IPS-15b (cell line): ENCODE results near the gene GTPBP6.
A peak's percentile ranks its signal among the peaks of the same experiment; 100 is the strongest.
"Not testable (repeated sequence)": the region's sequence is repeated elsewhere in the genome, so short reads cannot be mapped to it uniquely, and the experiment has no call there.

Source experiments
- H3K27me3 ChIP-seq: one replicate; pipeline ENCODE4 v1.6.1; 2013; ENCODE audit warnings: low read length; ENCODE audit not compliant: control insufficient read depth, insufficient read depth
- H3K36me3 ChIP-seq: one replicate; pipeline ENCODE4 v1.6.1; 2013; ENCODE audit warnings: low read length; ENCODE audit not compliant: control insufficient read depth, insufficient read depth
- H3K4me1 ChIP-seq: one replicate; pipeline ENCODE4 v1.6.1; 2013; ENCODE audit warnings: mild to moderate bottlenecking, low read length; ENCODE audit not compliant: control insufficient read depth, insufficient read depth
- H3K4me3 ChIP-seq: one replicate; pipeline ENCODE4 v1.5.1; 2013; ENCODE audit warnings: low read depth, low read length
- H3K9ac ChIP-seq: one replicate; pipeline ENCODE4 v1.6.1; 2013; ENCODE audit warnings: low read depth, mild to moderate bottlenecking, low read length
- H3K9me3 ChIP-seq: one replicate; pipeline ENCODE4 v1.6.1; 2013; ENCODE audit warnings: mild to moderate bottlenecking, low read length; ENCODE audit not compliant: control insufficient read depth, insufficient read depth

The GTPBP6 gene

DNA sequence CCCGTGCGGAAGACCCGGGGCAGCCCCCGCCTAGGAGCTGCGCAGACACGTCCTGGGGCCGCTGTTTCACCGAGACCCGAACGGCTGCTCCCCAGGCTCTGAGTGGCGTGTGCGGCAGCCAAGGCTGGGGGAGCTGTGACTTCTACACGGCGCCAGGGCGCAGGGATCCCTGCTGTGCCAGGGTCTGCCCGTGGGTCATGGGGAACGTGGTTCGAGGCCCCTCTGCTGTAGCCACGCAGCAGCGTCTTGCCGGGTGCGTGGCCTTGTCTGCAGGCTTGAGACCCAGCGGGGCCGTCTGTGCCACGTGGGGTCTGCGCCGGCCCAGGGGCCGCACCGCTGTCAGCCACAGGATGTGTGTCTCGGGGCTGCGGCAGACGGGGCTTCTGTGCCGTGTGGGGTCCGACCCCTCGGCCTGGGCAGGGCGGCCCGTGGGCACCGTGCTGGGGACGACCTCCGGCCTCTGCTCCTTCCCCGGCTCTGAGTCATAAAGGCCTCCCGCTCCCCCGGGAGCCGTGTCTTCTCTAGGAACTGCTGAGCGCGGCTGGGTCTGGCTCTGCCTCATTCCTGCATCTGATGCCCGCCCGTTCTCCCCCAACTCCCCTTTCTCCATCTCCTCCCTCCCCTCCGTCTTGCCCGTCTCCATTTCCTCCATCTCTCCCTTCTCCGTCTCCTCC is 12.7 kb upstream of the GTPBP6 start:
- no peaks in the 10 kb centered on the region for H3K27me3 ChIP-seq
- no peaks in the 10 kb centered on the region for H3K9me3 ChIP-seq
- H3K9ac ChIP-seq, result no peak overlapping the region
- H3K4me1 ChIP-seq, result no peaks in the 10 kb centered on the region
- no peak overlapping the region for H3K4me3 ChIP-seq
- H3K36me3 ChIP-seq, result peaks cover 20% of the 10 kb centered on the region

DNA sequence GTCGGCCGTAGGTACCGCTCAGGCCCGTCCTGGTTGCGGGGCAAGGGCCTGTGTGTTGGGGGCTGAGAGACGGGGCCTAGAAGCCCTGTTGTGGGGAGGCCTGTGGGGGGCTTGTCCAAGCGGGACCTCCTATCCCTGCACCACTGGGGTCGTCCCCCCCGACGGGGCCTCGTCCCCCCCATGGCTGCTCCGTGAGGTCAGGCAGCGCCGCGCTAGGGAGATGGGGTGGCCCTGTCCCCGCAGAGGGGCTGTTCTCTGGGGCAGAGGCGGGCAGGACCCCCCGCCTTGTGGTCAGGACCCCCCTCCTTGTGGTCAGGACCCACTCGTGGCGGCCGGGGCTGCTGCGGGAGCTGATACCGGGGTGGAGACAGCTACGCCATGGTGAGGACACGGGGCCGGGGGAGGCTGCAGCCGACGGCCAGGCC is 12.1 kb upstream of the GTPBP6 start:
- Histone ChIP-seq H3K36me3 (peaks cover 20% of the 10 kb centered on the region), H3K9ac (no peak overlapping the region), H3K4me3 (no peak overlapping the region), H3K4me1 (no peaks in the 10 kb centered on the region), H3K27me3 (no peaks in the 10 kb centered on the region), H3K9me3 (no peaks in the 10 kb centered on the region)

DNA sequence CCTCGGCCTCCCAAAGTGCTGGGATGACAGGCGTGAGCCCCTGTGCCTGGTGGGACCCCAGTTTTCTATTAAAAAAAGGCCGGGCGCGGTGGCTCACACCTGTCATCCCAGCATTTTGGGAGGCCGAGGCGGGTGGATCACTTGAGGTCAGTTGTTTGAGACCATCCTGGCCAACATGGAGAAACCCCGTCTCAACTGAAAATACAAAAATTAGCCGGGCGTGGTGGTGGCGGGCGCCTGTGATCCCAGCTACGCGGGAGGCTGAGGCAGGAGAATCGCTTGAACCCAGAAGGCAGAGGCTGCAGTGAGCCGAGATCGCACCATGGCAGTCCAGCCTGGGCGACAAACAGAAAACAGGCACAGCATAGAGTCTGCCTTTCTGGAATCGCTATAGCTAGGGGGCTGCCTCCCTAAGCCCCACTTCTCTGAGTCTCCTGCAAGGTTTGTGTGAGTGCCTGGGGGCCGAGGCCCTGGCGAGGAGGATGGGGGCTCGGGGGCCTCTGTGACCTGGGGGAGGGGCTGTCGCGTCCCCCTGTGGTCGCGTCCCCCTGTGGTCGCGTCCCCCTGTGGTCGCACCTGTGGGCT is 11.6 kb upstream of the GTPBP6 start:
- H3K9me3 ChIP-seq, H3K4me1 ChIP-seq, H3K27me3 ChIP-seq, H3K4me3 ChIP-seq, H3K9ac ChIP-seq: not testable (repeated sequence)
- H3K36me3 ChIP-seq, result peaks cover 20% of the 10 kb centered on the region

DNA sequence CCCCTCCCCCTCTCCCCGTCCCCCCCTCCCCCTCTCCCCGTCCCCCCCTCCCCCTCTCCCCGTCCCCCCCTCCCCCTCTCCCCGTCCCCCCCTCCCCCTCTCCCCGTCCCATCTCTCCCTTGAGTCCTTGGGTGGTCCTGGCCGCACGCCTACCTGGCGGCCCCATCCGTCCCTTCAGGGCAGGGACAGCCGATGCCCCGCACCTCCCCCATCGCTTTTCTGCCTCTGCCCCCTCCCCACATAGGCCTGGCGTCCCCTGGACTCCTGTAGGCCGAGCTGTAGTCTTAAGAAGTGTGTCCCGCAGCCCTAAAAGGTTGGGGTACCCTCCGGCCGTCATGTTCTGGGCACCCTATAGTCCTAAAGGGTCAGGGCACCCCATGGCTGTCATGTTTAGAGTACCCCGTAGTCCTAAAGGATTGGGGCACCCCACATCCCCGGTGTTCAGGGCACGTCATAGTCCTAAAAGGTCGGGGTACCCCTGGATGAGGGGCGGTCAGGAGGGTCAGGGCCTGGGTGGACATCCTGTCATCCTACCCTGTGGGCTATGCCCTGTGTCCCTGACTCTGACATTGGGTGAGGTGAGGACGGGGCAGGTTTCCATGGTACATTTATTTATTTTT is 10.8 kb upstream of the GTPBP6 start:
- Histone ChIP-seq H3K27me3 (no peaks in the 10 kb centered on the region), H3K9me3 (no peaks in the 10 kb centered on the region), H3K4me1 (no peaks in the 10 kb centered on the region), H3K36me3 (peaks cover 14% of the 10 kb centered on the region), H3K9ac (no peak overlapping the region), H3K4me3 (no peak overlapping the region)

DNA sequence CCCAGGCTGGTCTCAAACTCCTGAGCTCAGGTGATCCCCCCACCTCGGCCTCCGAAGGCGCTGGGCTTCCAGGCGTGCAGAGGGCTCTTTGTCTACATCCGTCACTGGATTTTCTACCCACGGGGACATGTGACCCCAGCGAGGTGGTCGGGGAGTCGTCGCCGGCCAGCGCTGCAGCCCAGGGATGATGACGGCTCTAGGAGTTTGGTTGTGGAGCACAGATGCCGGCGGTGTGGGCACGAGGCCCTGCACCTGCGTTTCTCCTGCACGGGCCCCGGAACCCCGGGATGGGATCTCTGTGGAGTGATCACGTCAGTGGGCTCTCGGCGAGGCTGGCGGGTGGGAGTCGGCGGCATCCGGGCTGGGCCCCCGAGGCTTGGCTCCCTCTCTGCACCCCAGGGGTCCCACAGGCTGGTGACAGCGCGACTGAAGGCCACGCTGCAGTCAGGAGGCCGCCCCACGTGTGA is 9.1 kb upstream of the GTPBP6 start:
- Histone ChIP-seq H3K27me3 (no peaks in the 10 kb centered on the region), H3K9me3 (no peaks in the 10 kb centered on the region), H3K36me3 (no peaks in the 10 kb centered on the region), H3K4me3 (no peak overlapping the region), H3K9ac (no peak overlapping the region), H3K4me1 (no peaks in the 10 kb centered on the region)

DNA sequence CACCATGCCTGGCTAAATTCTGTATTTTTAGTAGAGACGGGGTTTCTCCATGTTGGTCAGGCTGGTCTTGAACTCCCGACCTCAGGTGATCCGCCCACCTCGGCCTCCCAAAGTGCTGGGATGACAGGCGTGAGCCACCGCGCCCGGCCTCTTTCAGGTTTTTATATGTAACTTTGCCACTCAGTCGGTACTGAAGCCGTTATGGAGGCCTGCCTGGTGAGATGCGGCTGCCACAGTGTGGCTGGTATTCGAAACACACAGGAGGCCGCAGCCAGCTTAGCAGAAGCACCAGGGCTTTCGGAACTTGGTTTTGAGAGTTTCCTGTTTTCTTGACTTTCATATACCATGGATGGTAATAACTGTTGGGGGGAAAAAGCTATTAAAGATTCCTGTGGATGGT is 6.1 kb upstream of the GTPBP6 start:
- not testable (repeated sequence) for H3K4me1 ChIP-seq

DNA sequence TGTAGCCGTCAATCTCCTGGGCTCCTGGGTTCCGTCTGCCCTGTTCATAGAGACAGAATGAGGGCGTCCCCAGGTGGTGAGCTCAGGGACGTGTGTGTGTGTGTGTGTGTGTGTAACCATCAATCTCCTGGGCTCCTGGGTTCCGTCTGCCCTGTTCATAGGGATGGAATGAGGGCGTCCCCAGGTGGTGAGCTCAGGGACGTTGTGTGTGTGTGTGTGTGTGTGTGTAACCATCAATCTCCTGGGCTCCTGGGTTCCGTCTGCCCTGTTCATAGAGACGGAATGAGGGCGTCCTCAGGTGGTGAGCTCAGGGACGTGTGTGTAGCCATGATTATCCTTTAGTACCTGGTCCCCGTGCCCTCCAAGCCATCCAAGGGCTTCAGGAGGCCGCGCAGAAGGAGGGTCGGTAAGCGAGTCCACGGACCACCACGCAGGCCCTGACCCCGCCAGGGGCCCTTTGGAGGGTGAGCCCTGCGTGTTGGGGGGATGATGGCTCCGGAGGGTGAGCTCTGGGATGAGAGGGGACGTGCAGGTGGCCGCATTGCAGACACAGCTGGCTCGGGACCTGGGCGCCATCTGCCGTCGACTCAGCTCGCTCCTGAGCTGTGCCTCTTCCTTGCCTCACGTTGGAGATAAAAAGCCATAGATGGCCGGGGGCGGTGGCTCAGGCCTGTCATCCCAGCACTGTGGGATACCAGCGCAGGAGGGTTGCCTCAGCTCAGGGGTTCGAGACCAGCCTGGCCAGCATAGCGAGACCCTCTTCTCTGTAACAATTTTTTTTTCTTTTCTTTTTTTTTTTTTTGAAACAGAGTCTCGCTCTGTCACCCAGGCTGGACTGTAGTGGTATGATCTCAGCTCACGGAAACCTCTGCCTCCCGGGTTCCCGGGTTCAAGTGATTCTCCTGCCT is 5.4 kb upstream of the GTPBP6 start:
- peaks cover 2% of the 10 kb centered on the region for H3K4me1 ChIP-seq
- H3K27me3 ChIP-seq, result peaks cover 2% of the 10 kb centered on the region
- no peak overlapping the region for H3K9ac ChIP-seq
- no peaks in the 10 kb centered on the region for H3K9me3 ChIP-seq
- no peak overlapping the region for H3K4me3 ChIP-seq
- no peaks in the 10 kb centered on the region for H3K36me3 ChIP-seq

More for the DNA sequence above, 6.1 kb upstream of the GTPBP6 start:
- not testable (repeated sequence) for H3K9ac ChIP-seq, H3K4me3 ChIP-seq, H3K9me3 ChIP-seq, H3K27me3 ChIP-seq, H3K36me3 ChIP-seq

DNA sequence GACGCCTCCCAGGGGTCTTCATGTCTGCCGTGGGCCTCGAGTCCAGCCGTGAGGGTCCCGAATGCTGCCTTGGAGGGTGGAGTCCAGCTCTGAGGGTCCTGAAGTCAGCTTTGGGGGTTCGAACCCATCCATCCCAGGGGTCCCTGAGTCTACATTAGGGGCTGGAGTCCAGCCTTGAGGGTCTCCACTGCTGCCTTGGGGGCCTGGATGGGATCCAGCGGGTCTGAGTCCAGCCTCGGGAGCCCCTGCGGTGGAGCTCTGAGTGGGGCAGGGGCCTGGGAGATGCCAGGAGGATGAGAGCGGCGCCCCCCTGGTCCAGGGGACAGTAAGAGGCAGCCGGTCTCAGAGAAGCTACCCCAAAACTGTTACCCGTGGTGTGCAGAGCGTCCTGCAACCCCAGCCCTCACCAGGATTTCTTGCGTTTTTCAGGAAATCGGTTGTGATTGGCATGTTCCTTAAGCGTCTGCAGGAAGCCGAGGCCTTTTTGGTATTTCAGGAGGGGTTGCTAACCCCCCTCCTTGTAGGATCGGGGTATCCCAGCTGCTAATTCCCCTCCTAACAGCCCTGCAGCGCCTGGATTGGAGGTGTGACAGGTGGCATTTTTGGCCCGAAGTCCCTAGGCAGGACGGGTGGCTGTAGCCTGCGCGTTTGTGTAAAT is 1.7 kb upstream of the GTPBP6 start:
- peak overlapping the region; percentile 72 for H3K4me3 ChIP-seq
- H3K9ac ChIP-seq, result peak overlapping the region; percentile 83
- H3K4me1 ChIP-seq, result peaks cover 2% of the 10 kb centered on the region
- no peaks in the 10 kb centered on the region for H3K9me3 ChIP-seq
- H3K27me3 ChIP-seq, result peaks cover 2% of the 10 kb centered on the region
- H3K36me3 ChIP-seq, result peaks cover 9% of the 10 kb centered on the region

DNA sequence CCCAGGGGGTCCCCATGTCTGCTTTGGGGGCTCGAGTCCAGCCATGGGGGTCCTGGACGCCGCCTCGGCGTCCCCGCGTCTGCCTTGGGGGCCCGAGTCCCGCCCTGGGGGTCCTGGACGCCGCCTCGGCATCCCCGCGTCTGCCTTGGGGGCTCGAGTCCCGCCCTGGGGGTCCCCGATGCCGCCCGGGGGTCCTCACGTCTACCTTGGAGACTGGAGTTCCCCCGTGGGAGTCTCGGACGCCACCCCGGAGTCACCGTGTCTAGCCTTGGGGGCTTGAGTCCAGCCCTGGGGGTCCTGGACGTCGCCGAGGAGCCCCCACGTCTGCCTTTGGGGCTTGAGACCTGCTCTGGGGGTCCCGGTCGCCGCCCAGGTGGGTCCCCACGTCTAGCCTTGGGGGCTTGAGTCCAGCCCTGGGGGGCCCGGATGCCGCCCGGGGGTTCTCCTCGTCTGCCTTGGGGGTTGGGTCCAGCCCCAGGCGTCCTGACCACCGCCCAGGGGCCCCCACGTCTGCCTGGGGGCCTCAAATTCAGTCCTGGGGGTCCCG is 1.1 kb upstream of the GTPBP6 start:
- peaks cover 14% of the 10 kb centered on the region for H3K36me3 ChIP-seq
- peak overlapping the region; percentile 72 for H3K4me3 ChIP-seq

DNA sequence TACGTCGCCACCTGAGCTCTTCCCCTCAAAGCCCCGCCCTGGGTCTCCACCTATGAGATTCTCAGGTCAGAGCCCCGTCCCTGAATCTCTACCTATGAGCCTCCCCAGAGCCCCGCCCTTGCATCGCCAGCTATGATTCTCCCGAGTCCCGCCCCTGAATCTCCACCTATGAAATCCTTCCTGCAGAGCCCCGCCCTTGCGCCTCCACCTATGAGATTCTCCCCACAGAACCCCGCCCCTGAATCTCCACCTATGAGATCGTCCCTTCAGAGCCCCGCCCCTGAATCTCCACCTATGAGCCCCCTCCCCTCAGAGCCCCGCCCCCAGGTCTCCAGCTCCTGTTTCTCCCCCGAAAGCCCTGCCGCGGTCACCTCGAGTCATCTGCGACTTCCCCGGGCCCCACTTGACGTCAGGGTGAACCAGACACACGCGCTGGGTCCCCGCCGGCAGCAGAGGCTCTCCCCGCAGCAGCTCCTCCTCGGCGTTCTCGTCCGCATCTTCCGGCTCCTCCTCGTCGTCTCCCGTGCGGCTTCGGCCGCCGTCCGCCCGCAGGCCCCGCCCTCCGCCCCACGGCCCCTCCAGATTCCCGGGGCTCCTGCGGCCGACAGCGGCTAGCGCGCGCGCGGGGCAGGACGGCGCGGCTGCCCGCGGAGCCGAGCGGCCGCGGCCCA is 393 bp downstream of the GTPBP6 start:
- peaks cover 24% of the 10 kb centered on the region for H3K36me3 ChIP-seq

More for the DNA sequence above, 1.1 kb upstream of the GTPBP6 start:
- Histone ChIP-seq H3K4me1 (peaks cover 2% of the 10 kb centered on the region), H3K9me3 (no peaks in the 10 kb centered on the region), H3K9ac (peak overlapping the region; percentile 83), H3K27me3 (peaks cover 2% of the 10 kb centered on the region)

More for the DNA sequence above, 393 bp downstream of the GTPBP6 start:
- Histone ChIP-seq H3K27me3 (peaks cover 2% of the 10 kb centered on the region), H3K9ac (no peak overlapping the region), H3K4me1 (peaks cover 2% of the 10 kb centered on the region), H3K4me3 (peak overlapping the region; percentile 76), H3K9me3 (no peaks in the 10 kb centered on the region)
